H1 (cell line): ENCODE results near the gene UPF2.

ENCODE experiments used
- CEBPB ChIP-seq: IDR thresholded peaks from 2 replicates; pipeline ENCODE4 v1.6.1; 2012; ENCODE audit warnings: low read depth, low read length
- CTCF ChIP-seq, 3 experiments: IDR thresholded peaks; 1 replicate in 2 of 3; 2 replicates in 1 of 3; pipeline versions ENCODE4 v1.5.1 to v1.6.1; 2011; ENCODE audit warnings: low read length in 3 of 3, mild to moderate bottlenecking in 3 of 3, inconsistent platforms in 2 of 3, low read depth in 1 of 3, moderate library complexity in 1 of 3; ENCODE audit not compliant: insufficient read depth in 1 of 3; ENCODE audit errors: control extremely low read depth in 1 of 3
- EP300 ChIP-seq, 2 experiments: IDR thresholded peaks; 1 replicate in 1 of 2; 2 replicates in 1 of 2; pipeline ENCODE4 v1.6.1; 2011 to 2012; ENCODE audit warnings: low read depth in 2 of 2, low read length in 2 of 2, mild to moderate bottlenecking in 2 of 2, borderline replicate concordance in 1 of 2, inconsistent platforms in 1 of 2, moderate library complexity in 1 of 2
- POLR2A ChIP-seq, 2 experiments: IDR thresholded peaks; 1 replicate in 1 of 2; 2 replicates in 1 of 2; pipeline ENCODE4 v1.6.1; 2011; ENCODE audit warnings: low read depth in 2 of 2, low read length in 2 of 2, mild to moderate bottlenecking in 2 of 2; ENCODE audit errors: control extremely low read depth in 1 of 2
- POLR2AphosphoS5 ChIP-seq: IDR thresholded peaks from 2 replicates; pipeline ENCODE4 v1.6.1; 2011; ENCODE audit warnings: low read depth, low read length
- SIN3A ChIP-seq, 2 experiments: IDR thresholded peaks in 1 of 2; conservative IDR thresholded peaks in 1 of 2; 2 replicates each; pipeline ENCODE4 v1.6.1; 2011 to 2012; ENCODE audit warnings: low read length in 2 of 2, improper control_type of control experiment in 1 of 2, low read depth in 1 of 2, mild to moderate bottlenecking in 1 of 2

- TF ChIP-seq CTCF (IDR thresholded peaks at IDR 0.05; ENCODE audit: control extremely low read depth in 1 of 3, insufficient read depth in 1 of 3, low read depth in 1 of 3, low read length in 3 of 3) (no peak), CEBPB (no peak), POLR2AphosphoS5 (no peak), EP300 (IDR thresholded peaks at IDR 0.05; ENCODE audit: borderline replicate concordance in 1 of 2, low read depth in 2 of 2, low read length in 2 of 2) (no peak), SIN3A (conservative IDR thresholded peaks at IDR 0.05 in 1 of 2, IDR thresholded peaks at IDR 0.05 in 1 of 2; ENCODE audit: low read depth in 1 of 2, low read length in 2 of 2) (no peak), POLR2A (IDR thresholded peaks at IDR 0.05; ENCODE audit: control extremely low read depth in 1 of 2, low read depth in 2 of 2, low read length in 2 of 2) (no peak)
Measured at GRCh38 chr10:11908991-11909390, 133.6 kb downstream of the UPF2 start.
